ENCODE results near the gene TOP3B.

The TOP3B gene

GRCh38 chr22:21992593-21993237 lies 10.1 kb upstream of the TOP3B start:
- no peak for TF ChIP-seq CTCF (IDR thresholded peaks at IDR 0.05; ENCODE audit: low read depth, low read length)
- no peak for DNase-seq (ENCODE audit: low read depth, low spot score)
- no peak overlapping the region for H3K4me3 ChIP-seq (ENCODE audit: low read depth, low read length)
- in situ Hi-C loops (cut with HindIII; ENCODE audit: low sequenced_read_pairs) = no loop called here

- no peak for TF ChIP-seq CTCF (IDR thresholded peaks at IDR 0.05; ENCODE audit: low read depth, low read length)
- no peak overlapping the region for H3K4me3 ChIP-seq (ENCODE audit: low read depth, low read length)
- DNase-seq (ENCODE audit: low read depth, low spot score) = no peak
- in situ Hi-C loops (cut with HindIII; ENCODE audit: low sequenced_read_pairs) = no loop called here
These were observed 9.2 kb upstream of the TOP3B start for GRCh38 chr22:21991774-21992173.

DNA sequence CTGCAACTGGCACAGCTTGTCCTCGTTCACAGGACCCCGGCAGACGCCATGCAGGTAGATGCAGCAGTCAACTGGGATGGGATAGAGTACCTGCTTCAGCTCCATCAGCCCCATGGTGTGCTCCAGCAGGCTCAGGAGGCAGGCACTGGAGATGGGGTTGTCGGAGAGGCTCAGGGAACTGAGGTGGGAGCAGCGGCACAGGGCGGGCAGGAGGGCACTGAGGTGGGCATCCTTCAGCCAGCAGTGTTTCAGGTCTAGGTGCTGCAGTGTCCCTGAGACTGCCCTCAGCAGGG lies 8.7 kb upstream of the TOP3B start:
- no peak for DNase-seq (ENCODE audit: low read depth, low spot score)
- no peak overlapping the region for H3K4me3 ChIP-seq (ENCODE audit: low read depth, low read length)
- in situ Hi-C loops (cut with HindIII; ENCODE audit: low sequenced_read_pairs) = no loop called here
- no peak for TF ChIP-seq CTCF (IDR thresholded peaks at IDR 0.05; ENCODE audit: low read depth, low read length)

DNA sequence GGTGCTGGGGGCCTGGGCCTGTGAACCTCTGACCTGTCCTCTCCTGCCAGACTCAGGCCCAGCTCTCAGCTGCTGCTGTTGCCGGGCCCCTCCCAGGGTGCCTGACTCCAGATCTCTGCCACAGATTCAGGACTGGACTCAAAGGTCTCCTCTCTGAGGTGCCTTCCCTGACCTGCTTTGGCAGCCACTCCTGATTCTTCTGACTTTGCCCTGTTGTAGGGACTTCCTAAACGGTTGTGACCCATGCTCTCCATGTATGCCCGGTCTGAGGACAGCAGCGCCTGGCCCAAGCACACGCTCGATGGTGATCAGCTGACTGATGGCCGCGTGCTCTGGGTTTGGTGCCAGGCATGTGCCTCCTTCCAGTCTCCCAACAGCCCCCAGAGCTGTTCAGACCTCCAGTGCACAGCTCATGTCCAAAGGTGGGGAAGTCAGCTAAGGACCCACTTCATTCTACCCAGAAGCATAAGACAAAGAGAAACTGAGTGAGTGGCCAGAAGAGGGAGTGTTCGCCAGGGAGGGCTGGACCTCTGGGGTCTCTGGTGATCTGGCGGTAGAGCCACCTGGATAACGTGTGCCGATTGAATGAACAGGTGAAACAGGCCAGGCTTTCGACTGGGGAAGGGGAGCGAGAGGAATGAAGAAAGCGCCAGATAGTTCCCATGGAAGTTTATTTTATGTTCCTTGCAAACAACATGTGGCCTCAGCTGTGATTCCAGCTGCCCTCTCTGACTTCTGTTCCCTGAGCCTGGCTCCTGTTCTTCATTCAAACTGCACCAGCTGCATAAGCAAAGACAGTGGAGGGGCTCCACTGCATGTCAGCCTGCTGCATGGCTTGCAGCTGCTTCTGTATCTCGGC lies 8.1 kb upstream of the TOP3B start:
- TF ChIP-seq CTCF (IDR thresholded peaks at IDR 0.05; ENCODE audit: low read depth, low read length) = no peak
- in situ Hi-C loops (cut with HindIII; ENCODE audit: low sequenced_read_pairs) = no loop called here
- DNase-seq (ENCODE audit: low read depth, low spot score) = no peak
- H3K4me3 ChIP-seq (ENCODE audit: low read depth, low read length) = no peak overlapping the region

DNA sequence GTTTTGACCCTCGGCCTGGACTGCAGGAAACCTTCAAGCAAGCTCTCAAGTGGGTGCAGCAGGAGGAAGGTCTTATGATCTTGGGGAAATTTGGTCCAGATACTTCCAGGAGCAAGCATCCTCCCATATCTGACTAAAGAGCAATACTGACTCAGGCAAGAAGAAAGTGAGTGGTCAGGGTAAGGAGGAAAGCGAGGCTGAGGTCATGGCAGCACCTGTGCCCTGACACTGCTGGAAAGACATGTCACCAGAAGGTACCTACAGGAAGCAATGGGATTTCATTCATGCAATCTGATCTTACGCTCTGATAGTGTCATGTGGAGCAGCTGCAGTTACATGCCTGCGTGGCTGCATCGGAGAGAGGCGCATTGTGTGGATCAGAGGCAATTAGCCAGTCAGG lies 6.5 kb upstream of the TOP3B start:
- TF ChIP-seq CTCF (IDR thresholded peaks at IDR 0.05; ENCODE audit: low read depth, low read length) = no peak
- DNase-seq (ENCODE audit: low read depth, low spot score) = no peak
- H3K4me3 ChIP-seq (ENCODE audit: low read depth, low read length) = no peak overlapping the region
- in situ Hi-C loops (cut with HindIII; ENCODE audit: low sequenced_read_pairs) = no loop called here

DNA sequence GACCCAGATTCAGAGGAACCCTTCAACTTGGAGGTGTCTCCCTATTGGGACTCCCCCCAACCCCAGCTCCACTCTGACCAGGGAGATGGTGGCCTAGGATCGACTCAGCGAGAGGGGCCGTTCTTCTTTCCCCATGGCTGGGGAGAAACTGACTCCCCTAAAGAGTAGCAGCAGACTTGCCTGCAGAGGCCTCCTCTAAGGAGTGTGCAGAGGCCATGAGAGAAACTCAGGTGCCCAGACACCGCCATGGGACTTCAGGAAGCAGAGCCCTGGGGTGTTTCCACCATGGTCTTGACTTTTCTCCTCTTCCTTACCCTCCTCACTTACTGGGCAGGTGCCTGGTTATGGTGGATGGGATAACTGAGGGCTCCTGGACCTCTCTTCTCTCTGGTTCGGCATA lies 2.6 kb upstream of the TOP3B start:
- no peak for DNase-seq (ENCODE audit: low read depth, low spot score)
- no peak for TF ChIP-seq CTCF (IDR thresholded peaks at IDR 0.05; ENCODE audit: low read depth, low read length)
- in situ Hi-C loops (cut with HindIII; ENCODE audit: low sequenced_read_pairs) = no loop called here
- no peak overlapping the region for H3K4me3 ChIP-seq (ENCODE audit: low read depth, low read length)
